ENCODE data around the gene ADAT3. TPM values are rescaled to one million over a fixed set of nuclear protein-coding genes. Genes with fewer than 3 reads are reported as not detected.

The ADAT3 gene
- total RNA-seq, 2 donors from 2014 or later, result 10.5 to 13.7 TPM

GRCh38 chr19:1913781-1914577 is 8.8 kb downstream of the ADAT3 start:
- no peak for TF ChIP-seq CTCF (IDR thresholded peaks at IDR 0.05)
- TF ChIP-seq POLR2A (IDR thresholded peaks at IDR 0.05), result no peak
- intact Hi-C loops (cut with DNase I), result no loop called here
- peaks cover 29% of the 10 kb centered on the region for H3K4me1 ChIP-seq
- H3K36me3 ChIP-seq (replicated peaks in 1 of 2; ENCODE audit: insufficient read depth in 1 of 2, low read depth in 2 of 2), result peaks cover 0 to 9% of the 10 kb centered on the region in 2 donors
- DNase-seq (peak; percentile 68 to 91 (median 85)), ATAC-seq (peak; percentile 70)
- WGBS, 2 donors, result 47 to 67% methylated on average over 10 to 23 of the region's 23 CpGs
- no peak overlapping the region for H3K4me3 ChIP-seq
- H3K9me3 ChIP-seq, result no peaks in the 10 kb centered on the region
- H3K27me3 ChIP-seq, result no peaks in the 10 kb centered on the region
- H3K27ac ChIP-seq, result peak overlapping the region in 1 of 4 donors; percentile 12

DNA sequence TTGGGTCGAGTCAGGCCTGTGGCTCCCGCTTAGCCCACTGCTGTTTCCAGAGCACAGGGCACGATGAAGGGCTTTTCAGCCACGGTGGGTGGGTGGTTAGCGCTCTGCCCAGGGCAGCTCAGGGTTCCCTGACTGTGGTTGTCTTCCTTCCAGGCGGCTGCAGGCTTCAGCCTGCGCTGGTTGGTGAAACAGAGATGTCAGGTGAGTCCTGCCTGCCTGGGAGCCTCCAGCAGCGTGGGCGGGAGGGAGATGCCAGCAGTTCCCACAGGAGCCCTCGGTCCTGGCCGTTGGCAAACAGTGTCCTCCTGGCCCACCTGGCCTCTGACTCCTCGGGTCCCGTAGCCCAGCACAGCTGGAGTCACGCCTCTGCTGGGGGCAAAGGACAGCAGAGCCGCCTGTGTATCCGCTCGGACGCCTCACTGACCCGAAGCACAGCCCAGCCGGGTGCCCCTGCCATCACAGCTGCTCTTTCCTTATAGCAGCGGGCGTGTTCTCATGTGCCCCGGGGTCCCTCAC is 9.7 kb downstream of the ADAT3 start:
- ATAC-seq (no peak), DNase-seq (no peak)
- Histone ChIP-seq H3K9me3 (no peaks in the 10 kb centered on the region), H3K4me1 (peaks cover 20% of the 10 kb centered on the region), H3K27ac (no peak overlapping the region), H3K27me3 (no peaks in the 10 kb centered on the region), H3K36me3 (replicated peaks in 1 of 2; ENCODE audit: insufficient read depth in 1 of 2, low read depth in 2 of 2) (peaks cover 0 to 10% of the 10 kb centered on the region in 2 donors), H3K4me3 (no peak overlapping the region)
- intact Hi-C loops (cut with DNase I), result no loop called here
- TF ChIP-seq POLR2A (IDR thresholded peaks at IDR 0.05), result no peak
- no peak for TF ChIP-seq CTCF (IDR thresholded peaks at IDR 0.05)
- WGBS, 2 donors, result 91 to 100% methylated on average over 1 to 22 of the region's 23 CpGs

DNA sequence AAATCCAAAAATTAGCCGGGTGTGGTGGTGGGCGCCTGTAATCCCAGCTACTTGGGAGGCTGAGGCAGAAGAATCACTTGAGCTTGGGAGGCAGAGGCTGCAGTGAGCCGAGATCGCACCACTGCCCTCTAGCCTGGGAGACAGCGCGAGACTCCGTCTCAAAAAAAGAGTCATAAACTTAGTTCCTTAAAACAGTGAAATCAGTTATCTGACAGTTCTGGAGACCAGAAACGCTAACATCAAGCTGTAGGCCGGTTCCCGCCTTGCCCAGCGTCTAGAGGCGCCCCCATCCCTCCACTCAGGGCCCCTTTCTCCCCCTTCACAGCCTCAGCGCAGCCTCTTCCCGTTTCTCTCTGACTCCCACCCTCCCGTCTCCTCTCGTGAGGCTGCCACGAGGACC is 11.9 kb downstream of the ADAT3 start:
- ATAC-seq (no peak), DNase-seq (no peak)
- WGBS, 2 donors, result 80 to 92% methylated on average over 17 of the region's 17 CpGs
- peaks cover 0 to 17% of the 10 kb centered on the region in 2 donors for H3K36me3 ChIP-seq (replicated peaks in 1 of 2; ENCODE audit: insufficient read depth in 1 of 2, low read depth in 2 of 2)
- intact Hi-C loops (cut with DNase I), result no loop called here
- H3K27me3 ChIP-seq, result no peaks in the 10 kb centered on the region
- no peak overlapping the region for H3K4me3 ChIP-seq
- no peak overlapping the region for H3K27ac ChIP-seq
- H3K4me1 ChIP-seq, result peaks cover 17% of the 10 kb centered on the region
- no peaks in the 10 kb centered on the region for H3K9me3 ChIP-seq
- no peak for TF ChIP-seq CTCF (IDR thresholded peaks at IDR 0.05)
- TF ChIP-seq POLR2A (IDR thresholded peaks at IDR 0.05), result no peak

- peaks cover under 1 to 15% of the 10 kb centered on the region in 2 donors for H3K36me3 ChIP-seq (replicated peaks in 1 of 2; ENCODE audit: insufficient read depth in 1 of 2, low read depth in 2 of 2)
- 95 to 97% methylated on average over 18 to 25 of the region's 25 CpGs for WGBS, 2 donors
- no peak for ATAC-seq
Measured at GRCh38 chr19:1917926-1918325, 12.7 kb downstream of the ADAT3 start.

More at GRCh38 chr19:1917926-1918325, 12.7 kb downstream of the ADAT3 start:
- Histone ChIP-seq H3K9me3 (no peaks in the 10 kb centered on the region), H3K4me1 (peaks cover 17% of the 10 kb centered on the region), H3K27me3 (no peaks in the 10 kb centered on the region), H3K27ac (no peak overlapping the region), H3K4me3 (no peak overlapping the region)
- intact Hi-C loops (cut with DNase I), result no loop called here
- TF ChIP-seq CTCF (IDR thresholded peaks at IDR 0.05) (no peak), POLR2A (IDR thresholded peaks at IDR 0.05) (no peak)
- no peak for DNase-seq
